NCI-H510A treated with DMSO at 0.1 percent for 48 hours (cell line): ENCODE measurements around the gene YIPF7.

ENCODE experiments used
- DNase-seq: peaks from one replicate; lab custom pipeline; 2025; lab: John Stamatoyannopoulos, UW

The YIPF7 gene

GRCh38 chr4:44651425-44651824 lies at the start of gene YIPF7:
Gene YIPF7, minus strand, starts transcription at chr4:44651625. Its CDS starts 1,525 bp downstream, at chr4:44650100.
- DNase-seq: no peak

- no peak for DNase-seq
Measured at GRCh38 chr4:44701037-44701436, 49.6 kb upstream of the YIPF7 start.

DNA sequence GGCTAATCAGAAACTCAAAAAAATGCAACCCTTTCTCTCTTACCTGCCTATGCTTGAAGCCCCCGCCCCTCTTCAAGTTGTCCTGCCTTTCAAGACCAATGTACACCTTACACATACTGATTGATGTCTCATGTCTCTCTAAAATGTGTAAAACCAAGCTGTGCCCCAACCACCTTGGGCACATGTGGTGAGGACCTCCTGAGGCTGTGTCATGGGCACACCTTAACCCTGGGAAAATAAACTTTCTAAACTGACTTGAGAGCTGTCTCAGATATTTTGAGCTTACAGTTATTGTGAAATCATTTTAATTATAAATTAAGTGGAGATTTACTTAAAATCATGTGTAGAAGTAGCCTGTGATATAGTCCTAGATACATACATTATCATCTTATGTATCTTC lies 49.0 kb upstream of the YIPF7 start:
- no peak for DNase-seq

DNA sequence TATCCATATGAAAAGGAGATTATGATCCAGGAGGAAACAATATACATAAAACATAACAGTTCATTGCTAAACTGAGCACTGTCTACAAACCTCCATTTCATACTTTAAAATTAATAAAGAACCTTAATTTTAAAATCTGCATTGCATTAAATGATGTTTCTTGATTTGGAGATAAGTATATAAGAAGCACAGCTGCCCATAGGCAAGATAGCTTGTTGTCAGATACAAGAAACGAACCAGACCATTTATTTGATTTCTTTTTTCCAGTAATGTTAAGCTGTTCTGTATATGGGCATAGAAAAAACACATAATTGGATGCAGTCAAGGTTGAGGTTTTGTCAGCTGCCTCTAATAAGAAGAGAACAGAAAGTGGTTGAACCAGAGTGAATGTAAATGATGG lies 33.2 kb upstream of the YIPF7 start:
- no peak for DNase-seq

DNA sequence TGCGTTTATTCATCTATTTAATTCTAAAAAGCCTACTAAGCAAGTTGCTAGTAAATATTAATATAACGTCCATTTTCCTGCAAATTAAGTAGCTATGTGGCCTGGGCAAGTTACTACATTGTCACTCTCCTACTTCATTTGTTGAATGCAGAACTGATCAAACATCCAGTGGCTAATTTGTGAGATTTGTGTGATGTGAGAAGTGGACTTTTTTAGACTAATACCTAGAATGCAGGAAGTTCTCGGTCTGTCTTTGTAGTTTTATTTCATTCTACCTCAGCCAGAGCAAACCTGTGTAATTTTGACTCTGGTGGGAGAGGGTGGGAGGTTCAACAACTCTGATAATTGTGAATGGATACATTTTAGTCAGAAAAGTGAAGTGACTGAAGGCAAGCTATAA lies 27.6 kb upstream of the YIPF7 start:
- DNase-seq: no peak

- peak; percentile 47 for DNase-seq
Measured at GRCh38 chr4:44678094-44679041, 26.9 kb upstream of the YIPF7 start, which contains the start of gene GUF1. Gene GUF1, plus strand, starts transcription at chr4:44678420. Its CDS starts 203 bp downstream, at chr4:44678623.

DNA sequence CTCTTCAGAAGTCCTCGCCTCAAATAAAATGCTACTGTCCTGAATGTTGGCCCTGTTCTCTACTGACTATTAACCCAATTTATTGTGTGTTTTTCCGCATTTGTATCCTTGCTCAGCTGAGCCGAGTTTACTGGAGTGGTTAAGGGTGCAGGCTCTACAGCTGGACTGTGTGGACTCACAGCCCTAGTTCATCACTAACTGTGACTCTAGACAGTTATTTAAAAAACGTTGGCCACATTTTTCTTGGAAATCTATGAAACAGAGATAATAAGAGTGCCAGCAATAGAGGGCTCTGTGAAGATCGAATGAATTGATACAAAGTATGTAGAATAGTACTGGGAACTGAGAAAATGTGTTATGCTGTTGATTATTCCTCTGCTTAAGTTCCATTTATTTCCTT lies 23.9 kb upstream of the YIPF7 start:
- no peak for DNase-seq

DNA sequence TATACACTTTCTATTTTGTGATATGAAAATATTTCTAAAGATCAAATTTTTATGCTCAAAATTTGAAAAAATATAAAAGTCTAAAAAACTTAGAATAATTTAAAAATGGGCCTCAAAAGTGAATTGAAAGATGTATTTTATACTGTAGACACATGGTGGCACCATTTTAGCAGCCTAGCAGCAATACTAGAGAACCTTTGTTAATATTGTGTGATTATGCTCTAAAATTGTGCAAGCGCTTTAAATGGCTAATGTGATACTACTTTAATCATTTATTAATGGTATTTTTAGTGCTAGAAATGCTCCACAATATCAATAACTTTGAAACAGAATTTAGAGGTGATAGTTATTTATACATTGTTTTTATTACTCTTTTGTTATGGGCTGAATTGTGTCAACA lies 23.0 kb upstream of the YIPF7 start:
- no peak for DNase-seq

DNA sequence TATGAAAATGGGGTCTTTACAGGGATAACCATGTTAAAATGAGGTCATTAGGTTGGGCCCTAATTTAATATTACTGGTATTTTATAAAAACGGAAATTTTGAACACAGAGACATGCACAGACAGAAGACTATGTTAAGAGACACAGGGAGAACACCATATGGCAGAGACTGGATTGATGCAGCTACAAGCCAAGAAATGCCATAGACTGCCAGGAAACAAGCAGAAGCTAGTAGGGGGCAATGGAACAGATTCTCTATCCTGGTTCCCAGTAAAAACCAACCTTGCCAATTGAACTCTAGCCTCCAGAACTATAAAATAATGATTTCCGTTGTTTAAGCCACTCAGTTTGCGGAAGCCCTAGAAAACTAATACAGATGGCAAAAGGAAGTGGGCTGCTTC lies 20.2 kb upstream of the YIPF7 start:
- DNase-seq: no peak

DNA sequence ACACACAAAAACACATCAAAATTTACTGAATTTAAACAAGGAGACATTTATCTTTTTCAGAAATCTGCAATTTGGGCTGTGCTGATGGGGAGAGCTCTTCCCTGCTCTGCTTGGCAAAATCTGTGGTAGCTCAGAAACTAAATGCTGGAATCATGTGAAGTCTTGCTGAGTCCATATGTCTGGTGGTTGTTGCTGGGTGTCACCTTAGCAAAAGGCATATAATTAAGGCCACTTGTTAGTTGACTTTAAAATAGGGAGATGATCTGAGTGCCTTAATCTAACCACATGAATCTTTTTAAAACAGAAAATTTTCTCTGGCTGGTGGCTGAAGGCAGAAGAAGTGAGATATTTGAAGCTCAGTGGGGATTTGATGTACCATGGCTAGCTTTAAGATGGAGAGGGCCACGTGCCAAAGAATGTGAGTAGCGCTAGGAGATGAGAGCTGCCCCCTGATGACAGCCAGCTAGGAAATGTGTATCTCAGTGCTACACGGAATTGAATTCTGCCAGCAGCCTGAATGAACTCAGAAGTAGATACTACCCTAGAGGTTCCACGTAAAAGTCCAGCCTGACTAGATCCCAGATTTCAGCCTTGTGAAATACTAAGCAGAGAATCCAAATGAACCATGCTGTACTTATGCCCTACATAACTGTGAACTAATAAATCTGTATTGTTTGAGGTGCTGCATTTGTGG lies 19.2 kb upstream of the YIPF7 start:
- no peak for DNase-seq

DNA sequence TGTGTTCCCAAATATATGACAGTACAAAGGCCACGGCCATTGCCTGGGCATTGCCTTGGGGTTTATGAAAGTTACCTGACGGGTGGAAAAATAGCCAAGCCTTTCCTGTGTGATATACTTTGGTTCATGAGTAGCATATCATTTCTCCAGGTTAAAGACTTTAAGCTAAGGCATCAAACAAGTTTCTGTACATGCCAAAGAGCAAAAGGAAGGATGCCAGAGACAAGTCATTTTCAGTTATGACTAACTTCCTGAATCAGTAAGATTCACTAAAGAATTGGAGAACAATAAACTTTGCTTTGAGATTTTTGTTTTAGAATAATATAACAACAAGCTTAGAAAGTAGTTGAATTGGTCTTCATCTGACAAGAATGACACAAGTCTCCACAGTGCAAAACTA lies 17.1 kb upstream of the YIPF7 start:
- DNase-seq: no peak

GRCh38 chr4:44663539-44664263 lies 12.3 kb upstream of the YIPF7 start:
- DNase-seq: no peak

DNA sequence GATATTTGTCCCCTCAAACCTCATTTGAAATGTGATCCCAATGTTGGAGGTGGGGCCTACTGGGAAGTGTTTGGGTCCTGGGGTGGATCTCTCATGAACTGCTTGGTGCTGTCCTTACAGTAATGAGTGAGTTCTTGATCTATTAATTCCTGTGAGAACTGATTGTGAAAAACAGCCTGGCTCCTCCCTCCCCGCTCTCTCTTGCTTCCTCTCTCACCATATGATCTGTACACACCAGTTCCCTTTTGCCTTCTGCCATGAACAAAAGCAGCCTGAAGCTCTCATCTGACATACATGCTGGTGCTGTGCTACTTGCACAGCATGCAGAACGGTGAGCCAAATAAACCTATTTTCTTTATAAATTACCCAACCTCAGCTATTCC lies 11.2 kb upstream of the YIPF7 start:
- DNase-seq: no peak

DNA sequence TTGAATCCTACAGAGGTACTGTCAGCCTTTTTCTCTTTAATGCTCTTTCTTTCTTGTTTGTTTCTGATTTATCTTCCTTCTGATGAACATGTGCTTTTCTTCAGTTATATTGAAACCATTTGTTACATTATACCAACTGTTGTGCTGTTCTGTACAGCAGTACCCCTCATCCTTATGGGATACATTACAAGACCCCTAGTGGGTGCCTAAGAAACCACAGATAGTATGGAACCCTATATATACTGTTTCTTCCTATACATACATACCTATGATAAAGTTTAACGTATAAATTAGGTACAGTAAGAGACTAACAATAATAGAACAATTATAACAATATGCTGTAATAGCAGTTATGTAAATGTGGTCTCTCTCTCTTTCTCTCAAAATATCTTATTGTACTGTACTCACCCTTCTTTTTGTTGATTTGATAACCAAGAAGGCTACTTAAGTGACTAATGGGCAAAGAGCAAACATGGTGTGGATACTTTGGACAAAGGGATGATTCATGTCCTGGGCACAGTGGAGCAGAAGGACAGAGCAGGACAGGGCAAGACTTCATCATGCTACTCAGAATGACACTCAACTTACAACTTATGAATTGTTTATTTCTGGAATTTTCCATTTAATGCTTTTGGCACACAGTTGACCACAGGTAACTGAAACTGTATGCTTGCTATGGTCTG lies 10.7 kb upstream of the YIPF7 start:
- DNase-seq: no peak

DNA sequence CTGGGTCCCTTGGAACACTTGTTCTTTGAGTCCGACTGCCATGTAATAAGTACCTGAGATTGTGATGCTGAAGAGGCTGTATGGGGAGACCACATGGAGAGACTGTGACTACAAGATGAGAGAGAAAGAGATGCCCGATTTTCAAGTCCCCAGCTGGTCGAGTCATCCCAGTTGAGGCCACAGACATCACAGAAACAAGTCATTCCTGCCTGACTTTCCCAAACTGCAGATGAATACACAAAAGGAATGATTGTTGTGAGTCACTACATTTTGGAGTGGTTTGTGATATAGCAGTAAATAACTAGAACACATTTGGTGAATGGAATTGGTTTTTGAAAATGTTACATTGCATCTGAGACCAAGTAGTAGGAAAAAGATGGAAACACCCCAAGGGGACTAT lies 9.0 kb upstream of the YIPF7 start:
- no peak for DNase-seq

DNA sequence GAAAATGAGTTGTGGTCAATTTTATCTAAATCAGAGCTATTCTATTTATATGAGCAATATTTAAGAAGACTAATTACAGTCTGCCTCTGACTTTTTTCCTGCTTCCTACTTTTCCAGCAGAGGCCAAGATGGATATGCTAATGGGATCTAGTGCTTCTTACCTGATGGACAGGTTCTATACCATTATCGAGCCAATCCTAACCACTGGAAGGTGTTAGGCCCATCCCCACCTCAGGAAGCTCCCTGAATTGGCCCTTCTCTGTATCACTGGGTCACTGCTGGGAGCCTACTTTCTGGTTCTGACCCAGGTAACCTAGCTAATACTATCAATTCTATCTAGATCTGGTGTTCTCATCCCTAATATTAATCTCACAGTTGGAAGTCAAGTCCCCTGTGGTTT lies 577 bp upstream of the YIPF7 start:
- no peak for DNase-seq

- DNase-seq: no peak
Measured at GRCh38 chr4:44646151-44646550, 5.3 kb downstream of the YIPF7 start.

- no peak for DNase-seq
Measured at GRCh38 chr4:44638091-44638490, 13.3 kb downstream of the YIPF7 start.

- no peak for DNase-seq
Measured at GRCh38 chr4:44632733-44633132, 18.7 kb downstream of the YIPF7 start.

- DNase-seq: peak; percentile 2
Measured at GRCh38 chr4:44632089-44632488, 19.3 kb downstream of the YIPF7 start.

GRCh38 chr4:44629280-44629866 lies 22.1 kb downstream of the YIPF7 start:
- peak; percentile 5 for DNase-seq

DNA sequence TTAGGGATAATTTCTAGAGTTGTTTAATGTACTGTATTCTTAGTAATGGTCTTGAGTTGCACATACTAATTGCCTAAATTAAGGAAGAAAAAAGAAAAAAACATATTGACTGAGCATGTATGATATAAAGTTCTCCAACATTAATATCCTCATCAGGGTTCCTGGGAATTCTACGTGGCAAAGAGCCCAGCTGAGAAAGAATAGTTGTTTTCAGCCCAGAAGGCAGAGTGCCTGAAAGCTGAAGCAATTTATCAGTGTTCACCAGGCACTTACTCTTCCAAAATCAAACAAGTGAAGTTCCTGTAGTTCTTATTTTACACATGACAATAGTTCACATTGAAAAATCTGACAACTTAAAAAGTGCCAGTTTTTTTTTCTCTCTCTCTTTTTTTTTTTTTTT lies 27.7 kb downstream of the YIPF7 start:
- no peak for DNase-seq
